GM21619 (cell line): ENCODE measurements around the gene PACSIN1.
"Not testable (repeated sequence)": the region's sequence is repeated elsewhere in the genome, so short reads cannot be mapped to it uniquely, and the experiment has no call there.

Source experiments
- ATAC-seq: cut with Tn5 transposase; IDR thresholded peaks from one replicate; pipeline ENCODE4 v1.9.1; 2021; ENCODE audit not compliant: unreplicated experiment

PACSIN1 gene

DNA sequence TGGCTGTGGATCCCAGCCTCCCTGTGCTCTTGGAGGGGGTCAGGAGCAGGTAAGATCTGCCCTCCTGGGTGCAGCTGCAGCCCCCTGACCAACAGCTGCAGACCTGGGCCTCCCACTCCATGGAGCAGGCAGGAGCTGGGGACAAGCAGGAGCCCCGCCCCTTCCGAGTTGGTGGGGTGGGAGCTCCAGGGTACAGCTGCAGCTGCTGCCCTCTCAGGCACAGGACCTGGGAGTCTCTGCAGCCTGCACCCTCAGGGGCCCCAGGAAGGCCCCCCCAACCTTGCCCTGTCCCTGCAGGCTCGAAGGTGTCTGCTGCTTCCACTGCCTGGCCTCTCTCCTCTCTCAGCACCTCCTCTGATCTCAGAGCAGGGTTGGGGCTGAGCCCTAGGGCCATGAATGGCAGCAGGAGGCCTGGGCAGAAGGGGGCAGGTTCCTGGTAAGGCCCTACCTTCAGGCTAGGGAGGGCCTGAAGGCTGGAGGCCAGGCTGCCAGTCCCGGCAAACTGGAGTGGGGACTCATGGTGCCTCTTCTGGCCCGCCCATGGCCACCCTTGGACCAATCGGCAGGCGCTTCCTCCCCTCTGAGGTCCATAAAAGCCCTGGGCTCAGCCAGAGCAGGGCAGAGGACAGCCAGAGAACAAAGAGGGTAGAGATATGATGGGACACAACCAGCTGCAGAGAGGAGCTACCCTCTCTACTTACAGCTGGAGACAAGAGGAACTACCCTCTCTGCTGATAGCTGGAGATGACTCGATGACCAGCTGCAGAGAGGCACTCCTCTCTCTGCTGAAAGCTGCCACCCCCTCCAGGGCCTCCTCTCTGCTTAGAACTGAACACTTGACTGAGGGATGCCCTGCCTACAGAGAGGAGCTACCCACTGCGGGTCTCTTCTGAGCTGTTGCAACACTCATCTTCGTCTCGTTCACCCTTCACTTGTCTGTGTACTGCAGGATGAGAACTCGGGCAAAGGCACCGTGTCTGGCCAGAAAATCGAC lies 7.8 kb upstream of the PACSIN1 start:
- no peak for ATAC-seq

- ATAC-seq = no peak
Observed at GRCh38 chr6:34459899-34460593, 5.8 kb upstream of the PACSIN1 start.

DNA sequence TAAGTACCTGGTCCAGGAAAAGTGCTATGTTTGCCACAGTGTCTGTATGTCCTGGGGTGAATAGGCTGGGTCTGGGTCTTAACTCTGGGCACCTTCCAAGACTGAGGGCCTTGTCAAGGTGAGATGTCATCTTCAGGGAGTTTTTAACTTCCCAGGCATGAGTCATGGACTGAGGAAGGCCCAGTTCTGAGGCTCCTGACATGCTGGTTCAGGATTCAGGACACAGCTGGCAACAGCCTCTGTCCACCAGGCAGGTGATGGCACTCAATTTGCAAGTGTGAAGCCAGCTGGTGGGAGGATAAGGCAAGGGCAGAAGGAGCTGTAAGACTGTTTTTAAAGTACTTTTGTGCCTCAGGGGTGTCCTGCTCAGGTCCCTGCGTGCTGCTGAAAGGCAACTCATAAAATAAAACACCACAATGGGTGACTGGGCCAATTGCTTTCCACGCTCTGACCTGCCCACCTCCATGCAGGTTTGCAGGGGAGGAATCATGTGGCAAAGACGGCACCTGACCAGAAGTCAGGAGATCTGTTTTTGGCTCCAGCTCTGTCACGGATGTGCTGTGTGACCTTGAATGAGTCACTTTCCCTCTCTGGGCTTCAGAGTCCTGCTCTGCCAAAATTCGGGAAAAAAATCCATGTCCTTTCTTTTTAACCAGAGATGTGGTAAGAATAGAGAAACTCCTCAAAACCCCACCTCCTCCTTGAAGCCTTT lies 4.9 kb upstream of the PACSIN1 start:
- ATAC-seq = no peak

- ATAC-seq = no peak
Observed at GRCh38 chr6:34462010-34462409, 3.9 kb upstream of the PACSIN1 start.

- ATAC-seq = no peak
Observed at GRCh38 chr6:34462551-34462971, 3.3 kb upstream of the PACSIN1 start.

DNA sequence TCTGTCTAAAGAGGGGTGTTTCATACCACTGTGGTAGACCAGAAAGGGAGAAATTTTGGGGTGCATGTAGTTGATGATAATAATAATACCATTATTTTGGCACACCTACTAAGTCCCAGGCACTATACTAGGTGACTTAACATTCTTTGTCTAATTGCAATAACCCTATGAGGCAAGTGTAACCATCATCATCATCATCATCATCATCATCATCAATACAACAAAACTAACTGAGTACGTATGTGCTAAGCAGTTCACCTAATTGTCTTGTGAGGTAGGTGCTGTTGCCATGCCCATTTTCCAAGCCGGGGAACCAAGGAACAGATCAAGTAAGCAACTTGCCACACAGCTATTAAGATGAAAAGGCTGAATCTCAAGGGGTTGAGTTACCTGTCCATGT lies 2.6 kb upstream of the PACSIN1 start:
- no peak for ATAC-seq

GRCh38 chr6:34463849-34464248 lies 2.0 kb upstream of the PACSIN1 start:
- ATAC-seq = no peak

GRCh38 chr6:34466242-34467185 lies 638 bp downstream of the PACSIN1 start:
- ATAC-seq = no peak

- no peak for ATAC-seq
Observed at GRCh38 chr6:34468378-34468892, 2.6 kb downstream of the PACSIN1 start.

DNA sequence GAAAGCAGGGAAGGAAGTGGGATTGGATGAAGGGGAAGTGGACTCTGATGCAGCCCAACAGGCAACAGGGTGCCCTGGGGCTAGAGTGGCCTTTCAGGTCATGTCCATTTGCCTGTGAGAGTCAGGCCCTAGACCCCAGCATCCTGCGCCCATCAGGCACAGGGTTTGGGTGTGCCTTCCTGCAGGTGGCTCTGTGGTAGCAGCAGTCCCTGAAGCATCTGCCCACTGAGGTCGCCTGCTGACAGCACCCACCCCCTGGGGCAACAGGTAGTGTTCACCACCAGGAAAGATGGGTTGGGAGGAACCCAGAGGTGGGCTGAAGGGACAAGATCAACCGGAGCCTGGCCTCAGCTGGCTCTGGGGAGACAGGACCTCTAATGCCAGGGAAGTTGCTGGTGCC lies 3.6 kb downstream of the PACSIN1 start:
- no peak for ATAC-seq

GRCh38 chr6:34472425-34472824 lies 6.5 kb downstream of the PACSIN1 start:
- ATAC-seq = no peak

- ATAC-seq = no peak
Observed at GRCh38 chr6:34473967-34474366, 8.1 kb downstream of the PACSIN1 start.

- ATAC-seq = no peak
Observed at GRCh38 chr6:34474754-34475153, 8.9 kb downstream of the PACSIN1 start.

- ATAC-seq = no peak
Observed at GRCh38 chr6:34475238-34475682, 9.4 kb downstream of the PACSIN1 start.

DNA sequence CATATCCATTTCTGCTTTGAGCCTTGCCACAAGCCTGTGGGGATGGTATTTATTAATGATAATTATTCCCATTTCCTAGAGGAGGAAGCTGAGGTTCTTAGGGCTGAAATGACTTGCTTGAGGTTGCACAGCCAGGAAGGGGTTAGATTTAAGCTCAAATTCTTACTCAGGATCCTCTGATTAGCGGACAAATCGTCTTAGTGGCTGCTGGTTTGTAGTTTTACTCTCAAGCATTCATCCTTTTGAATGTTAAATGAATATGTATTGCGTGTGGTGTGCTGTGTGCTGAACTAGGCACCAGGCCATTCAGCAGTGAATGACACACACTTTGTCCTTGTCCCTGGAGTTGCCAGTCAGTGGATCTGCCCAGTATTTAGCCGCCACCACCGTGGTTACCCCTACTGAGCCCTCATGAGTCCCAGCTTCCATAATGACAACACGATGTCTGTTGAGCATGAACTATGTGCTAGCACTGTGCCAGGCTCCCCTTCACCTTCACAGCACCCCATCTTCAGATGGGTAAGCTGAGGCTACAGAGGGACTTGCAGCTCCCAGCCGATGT lies 10.0 kb downstream of the PACSIN1 start:
- ATAC-seq = no peak

DNA sequence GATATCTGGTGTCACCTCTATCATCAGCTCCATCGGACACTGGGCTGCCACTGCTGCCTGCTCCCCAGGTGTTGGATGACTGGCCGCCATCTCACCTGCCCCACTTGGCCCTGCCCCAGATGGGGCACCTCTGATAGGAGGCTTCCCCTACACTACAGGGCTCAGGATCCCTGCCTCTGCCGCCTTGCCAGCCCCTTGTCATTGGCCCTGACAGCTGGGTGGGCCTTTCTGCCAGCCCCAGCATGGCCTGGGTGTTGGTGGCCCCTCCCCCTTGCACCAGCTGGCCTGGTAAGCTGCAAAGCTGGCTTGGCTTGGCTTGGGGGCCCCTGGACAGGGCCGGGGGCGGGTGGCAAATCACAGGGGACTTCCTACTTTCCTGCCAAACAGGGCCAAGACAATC lies 10.6 kb downstream of the PACSIN1 start:
- ATAC-seq = no peak

DNA sequence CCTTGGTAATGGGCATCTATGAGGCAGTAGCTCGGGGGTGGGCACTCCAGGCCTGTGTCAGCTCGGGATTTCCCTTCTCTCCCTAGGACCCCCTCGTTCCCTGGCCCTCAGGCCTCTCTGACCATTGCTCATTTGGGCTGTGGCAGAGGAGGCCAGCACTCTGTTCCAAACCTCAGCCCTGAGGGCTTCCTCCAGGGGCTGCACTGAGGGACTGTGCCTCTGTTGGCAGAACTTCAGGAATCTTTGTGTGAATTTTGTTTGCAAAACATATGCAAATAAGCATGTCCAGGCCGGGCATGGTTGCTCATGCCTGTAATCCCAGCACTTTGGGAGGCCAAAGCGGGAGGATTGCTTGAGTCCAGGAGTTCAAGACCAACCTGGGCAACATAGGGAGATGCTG lies 11.0 kb downstream of the PACSIN1 start:
- ATAC-seq = no peak

GRCh38 chr6:34478796-34479195 lies 12.9 kb downstream of the PACSIN1 start:
- ATAC-seq = no peak

DNA sequence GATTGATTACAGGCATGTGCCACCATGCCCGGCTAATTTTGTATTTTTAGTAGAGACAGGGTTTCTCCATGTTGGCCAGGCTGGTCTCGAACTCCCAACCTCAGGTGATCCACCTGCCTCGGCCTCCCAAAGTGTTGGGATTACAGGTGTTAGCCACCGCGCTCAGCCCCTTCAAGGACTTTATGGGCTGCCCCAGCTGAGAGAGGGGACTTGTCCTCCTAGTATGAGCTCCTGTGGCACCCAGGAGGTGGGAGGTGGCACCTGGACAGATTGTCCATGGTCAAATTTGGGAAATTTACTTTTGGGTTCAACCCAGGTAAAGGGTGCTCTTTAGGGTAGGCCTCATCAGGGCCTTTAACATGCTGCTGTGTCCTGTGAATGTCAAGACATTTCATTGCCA lies 17.9 kb downstream of the PACSIN1 start:
- ATAC-seq = not testable (repeated sequence)

GRCh38 chr6:34484391-34484790 lies 18.5 kb downstream of the PACSIN1 start:
- no peak for ATAC-seq
